NCI-H510A (cell line): Measurements from ENCODE around the gene CTTNBP2.

Experiments used
- DNase-seq: peaks from one replicate; lab custom pipeline; 2025; lab: John Stamatoyannopoulos, UW

CTTNBP2 gene, protein sequence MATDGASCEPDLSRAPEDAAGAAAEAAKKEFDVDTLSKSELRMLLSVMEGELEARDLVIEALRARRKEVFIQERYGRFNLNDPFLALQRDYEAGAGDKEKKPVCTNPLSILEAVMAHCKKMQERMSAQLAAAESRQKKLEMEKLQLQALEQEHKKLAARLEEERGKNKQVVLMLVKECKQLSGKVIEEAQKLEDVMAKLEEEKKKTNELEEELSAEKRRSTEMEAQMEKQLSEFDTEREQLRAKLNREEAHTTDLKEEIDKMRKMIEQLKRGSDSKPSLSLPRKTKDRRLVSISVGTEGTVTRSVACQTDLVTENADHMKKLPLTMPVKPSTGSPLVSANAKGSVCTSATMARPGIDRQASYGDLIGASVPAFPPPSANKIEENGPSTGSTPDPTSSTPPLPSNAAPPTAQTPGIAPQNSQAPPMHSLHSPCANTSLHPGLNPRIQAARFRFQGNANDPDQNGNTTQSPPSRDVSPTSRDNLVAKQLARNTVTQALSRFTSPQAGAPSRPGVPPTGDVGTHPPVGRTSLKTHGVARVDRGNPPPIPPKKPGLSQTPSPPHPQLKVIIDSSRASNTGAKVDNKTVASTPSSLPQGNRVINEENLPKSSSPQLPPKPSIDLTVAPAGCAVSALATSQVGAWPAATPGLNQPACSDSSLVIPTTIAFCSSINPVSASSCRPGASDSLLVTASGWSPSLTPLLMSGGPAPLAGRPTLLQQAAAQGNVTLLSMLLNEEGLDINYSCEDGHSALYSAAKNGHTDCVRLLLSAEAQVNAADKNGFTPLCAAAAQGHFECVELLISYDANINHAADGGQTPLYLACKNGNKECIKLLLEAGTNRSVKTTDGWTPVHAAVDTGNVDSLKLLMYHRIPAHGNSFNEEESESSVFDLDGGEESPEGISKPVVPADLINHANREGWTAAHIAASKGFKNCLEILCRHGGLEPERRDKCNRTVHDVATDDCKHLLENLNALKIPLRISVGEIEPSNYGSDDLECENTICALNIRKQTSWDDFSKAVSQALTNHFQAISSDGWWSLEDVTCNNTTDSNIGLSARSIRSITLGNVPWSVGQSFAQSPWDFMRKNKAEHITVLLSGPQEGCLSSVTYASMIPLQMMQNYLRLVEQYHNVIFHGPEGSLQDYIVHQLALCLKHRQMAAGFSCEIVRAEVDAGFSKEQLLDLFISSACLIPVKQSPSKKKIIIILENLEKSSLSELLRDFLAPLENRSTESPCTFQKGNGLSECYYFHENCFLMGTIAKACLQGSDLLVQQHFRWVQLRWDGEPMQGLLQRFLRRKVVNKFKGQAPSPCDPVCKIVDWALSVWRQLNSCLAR (N-terminal part only)

DNA sequence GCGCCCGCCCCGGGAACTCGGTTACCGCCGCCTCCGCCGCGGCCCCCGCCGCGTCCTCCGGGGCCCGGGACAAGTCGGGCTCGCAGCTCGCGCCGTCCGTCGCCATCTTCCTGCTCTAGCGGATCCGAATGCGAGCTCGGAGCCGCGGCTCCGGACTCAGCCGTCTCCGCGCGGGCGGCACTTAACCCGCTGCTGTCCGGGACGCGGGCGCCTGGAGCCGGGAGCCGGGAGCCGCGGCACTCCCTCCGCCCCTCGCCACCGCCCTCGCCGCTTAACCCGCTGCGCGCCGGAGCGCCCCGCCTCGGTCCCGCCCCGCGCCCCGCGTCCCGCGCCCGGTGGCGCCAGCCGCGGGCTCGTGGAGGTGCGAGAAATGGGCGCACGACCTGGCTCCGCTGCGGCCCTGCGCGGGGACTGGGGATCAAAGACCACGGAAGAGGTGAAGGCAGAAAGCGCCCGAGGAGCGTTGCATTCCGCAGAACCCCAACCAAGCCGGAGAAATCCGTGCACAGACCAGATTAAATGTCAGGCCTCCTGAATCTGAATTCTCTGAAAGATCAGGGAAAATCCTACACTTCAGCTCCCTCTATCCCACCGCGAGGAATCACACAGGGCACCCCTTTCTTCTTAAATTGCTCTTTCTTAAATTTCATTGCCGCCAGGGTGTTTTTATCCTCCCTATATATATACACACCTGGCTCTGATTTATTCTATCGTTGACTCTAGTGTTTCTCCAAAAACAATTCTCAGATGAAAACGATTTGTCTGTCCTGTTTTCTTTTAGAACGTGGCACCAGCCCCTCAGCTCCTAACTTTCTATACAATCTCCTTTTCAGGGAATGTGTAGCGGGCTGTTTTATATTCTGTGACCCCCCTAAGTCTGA lies at the start of gene CTTNBP2:
TSS of gene CTTNBP2 (minus strand) at position 132 of the 881 bp plus-strand sequence. CDS start at position 106, 26 bp downstream.
- DNase-seq = peak; percentile 41

DNA sequence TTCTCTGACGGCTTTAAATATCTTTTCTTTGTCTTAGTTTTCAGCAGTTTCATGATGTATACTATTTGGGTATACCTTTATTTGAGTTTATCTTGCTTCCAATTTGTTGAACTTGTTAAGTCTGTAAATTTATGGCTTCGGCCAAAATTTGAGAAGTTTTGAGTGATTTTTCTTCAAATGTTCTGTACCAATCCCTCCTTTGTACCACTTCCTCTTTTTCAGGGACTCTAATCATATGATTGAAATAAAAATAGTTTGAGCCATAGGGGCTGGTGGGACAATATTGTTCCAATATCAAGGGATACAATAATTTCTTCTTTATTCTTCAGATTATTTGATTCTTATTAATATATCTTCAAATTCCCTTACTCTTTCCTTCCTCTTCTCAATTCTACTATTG lies 43.1 kb upstream of the CTTNBP2 start:
- DNase-seq = no peak

DNA sequence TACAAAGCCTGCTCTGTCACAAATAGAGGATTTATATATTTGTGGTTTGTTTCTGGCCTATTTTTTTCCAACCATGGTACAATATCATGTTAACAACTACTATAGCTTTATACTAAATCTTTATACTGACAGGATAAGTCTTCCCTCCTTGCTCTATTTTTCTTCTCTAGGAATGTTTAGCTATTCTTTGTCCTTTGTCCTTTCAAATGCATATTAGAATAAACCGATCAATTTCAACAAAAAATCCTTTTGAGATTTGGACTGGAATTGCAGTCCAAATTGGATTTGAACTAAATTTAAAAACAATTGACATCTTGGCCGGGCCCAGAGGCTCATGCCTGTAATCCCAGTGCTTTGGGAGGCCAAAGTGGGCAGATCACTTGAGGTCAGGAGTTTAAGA lies 39.2 kb upstream of the CTTNBP2 start:
- DNase-seq = no peak

DNA sequence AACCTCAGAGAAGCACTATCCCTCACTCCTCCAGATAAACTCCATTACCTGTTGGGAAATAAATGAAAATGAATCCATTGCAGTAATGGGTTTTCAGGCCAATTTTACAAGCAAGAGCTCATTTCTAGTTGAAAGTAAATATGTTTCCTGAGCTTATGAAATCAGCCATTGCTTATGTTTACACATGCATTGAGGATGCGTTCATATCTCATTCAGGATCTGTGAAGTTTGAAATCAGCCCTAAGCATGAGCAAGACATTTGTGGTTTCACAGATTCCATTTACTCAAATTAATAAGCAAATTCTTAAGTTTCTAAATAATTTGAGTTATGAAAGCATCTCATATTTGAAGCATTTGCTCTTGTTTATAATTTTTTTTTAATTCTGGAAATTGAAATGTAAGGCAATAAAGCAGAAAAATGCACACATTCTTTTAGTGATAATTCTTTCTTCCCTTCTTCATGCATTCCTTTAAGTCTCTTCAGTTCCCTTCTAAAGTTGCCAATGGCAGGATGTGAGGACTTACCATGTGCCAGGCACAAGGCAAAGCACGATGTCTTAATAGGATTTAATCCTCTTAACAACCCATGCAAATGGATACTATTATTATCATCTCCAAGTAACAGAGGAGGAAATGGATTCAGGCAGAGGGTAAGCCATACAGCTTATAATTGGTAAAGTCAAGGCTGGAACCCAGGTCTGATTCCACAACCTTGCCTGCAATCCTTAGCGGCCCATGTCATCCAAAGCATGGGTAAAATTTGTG lies 35.0 kb upstream of the CTTNBP2 start:
- no peak for DNase-seq

DNA sequence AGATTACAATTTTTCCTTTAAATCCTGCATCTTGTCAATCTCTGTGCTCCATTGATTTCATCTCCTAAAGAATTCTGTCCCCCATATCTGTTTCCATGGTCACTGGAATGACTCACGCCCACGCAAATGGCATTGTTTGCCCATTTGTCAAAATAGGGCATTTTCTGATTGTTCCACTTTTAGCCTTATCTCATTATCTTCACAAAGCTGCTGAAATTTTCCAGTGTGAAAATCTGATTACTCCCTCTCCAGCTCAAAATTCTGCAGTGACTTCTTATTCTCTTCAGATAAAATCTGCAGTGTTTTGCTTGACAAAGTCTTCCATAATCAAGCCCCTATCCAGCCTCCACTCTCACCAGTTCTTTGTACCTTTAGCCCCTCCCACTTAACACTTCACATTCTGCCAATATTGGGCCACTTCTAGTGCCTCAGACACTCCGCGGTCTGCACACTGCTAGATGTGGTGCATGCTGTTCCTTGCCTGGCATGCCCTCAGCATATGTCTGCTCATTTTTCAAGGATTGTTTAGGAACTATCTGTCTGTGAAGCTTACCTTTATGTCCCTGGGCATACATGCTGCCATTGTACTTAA lies 33.9 kb upstream of the CTTNBP2 start:
- DNase-seq = no peak

DNA sequence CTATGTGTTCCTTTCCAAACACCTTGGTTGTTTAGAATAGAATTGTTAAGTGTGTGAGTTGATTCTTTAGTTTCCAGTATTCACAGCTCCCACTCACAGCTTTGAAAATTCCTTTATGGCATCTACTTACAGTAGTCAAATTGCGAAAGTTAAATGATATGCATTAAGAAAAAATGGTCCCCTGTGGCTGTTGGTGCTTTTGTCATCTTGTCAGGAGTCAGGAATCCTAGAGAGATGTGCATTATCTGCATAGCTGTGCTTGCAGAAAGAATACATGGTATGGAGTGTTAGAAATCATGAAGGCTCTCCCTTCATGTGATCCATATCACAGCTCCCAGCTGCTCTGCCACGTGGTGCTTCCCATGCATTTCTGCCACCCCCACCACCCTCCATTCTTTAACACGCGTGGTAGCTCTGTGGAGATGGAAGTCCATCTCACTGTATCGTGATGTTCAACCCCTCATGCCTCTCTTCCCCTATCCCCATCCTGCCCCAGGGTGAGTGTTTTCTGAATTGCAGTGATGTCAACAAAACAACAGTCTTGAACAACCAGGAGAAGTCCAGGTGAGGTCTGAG lies 29.2 kb upstream of the CTTNBP2 start:
- no peak for DNase-seq

DNA sequence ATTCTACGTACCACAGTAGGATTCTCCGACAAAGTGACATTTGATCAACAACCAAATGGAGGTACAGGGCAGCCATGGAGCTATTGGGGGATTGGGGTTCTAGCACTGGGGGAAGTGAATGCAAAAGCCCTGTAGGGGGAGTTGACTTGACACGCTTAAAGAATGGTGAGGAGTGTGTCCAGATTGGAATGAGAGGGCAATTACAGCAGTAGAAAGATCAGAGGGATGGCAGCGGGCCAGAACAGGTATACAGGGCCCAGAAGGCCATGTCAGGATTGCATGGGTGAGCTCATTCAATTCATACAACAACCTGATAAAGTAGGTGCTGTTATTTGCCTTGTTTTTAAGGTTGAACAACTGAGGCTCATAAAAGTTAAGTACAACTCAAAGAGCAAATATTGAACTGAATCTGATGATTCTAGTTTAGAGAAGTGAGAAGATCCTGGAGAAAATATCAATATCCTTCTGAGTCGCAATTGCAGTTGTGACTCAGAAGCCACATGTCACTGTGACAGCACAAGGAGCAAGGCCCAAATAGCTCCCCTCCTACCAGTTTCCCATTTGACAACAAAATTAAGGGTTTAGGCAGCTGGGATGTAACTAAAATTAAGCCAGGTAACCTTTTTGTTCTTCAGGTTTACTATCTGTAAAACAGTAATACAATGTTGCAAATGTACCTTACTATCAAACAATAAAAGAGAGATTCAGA lies 28.0 kb upstream of the CTTNBP2 start:
- peak; percentile 66 for DNase-seq

DNA sequence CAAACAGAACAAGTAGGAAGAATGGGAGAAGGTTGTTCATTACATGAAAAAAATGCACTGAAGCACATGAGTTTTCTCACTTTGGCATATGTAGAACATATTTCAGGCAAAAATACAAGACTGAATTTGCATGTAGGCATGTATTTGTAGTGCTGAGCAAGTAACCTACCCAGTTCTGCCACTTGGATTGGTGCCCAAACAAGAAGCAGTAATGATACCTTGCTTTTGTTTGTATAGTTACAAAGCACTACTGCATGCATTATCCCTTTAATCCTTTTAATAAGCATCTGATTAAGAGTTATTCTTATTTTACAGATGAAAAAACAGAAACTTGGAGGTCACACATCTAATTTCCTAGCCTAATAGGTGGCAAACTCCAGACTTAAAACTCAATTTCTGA lies 23.1 kb upstream of the CTTNBP2 start:
- DNase-seq = no peak

DNA sequence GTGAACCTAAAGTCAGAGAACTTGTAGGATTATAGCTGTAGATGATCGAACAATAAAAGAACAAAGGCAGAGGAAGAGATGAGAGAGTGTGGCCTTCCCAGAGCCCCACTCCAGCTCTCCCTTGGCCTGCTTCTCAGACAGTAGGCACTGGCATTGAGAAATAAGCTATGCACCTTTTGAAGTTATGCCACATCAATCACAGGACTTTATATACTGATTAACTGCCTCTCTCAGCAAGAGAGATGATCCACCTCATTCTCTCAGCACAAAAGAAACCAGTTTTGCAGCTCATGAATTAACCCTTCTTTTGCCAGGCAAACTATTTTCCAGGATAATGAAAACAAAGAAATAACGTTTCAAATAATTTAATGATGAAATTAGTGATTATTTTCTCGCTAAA lies 22.0 kb upstream of the CTTNBP2 start:
- no peak for DNase-seq

DNA sequence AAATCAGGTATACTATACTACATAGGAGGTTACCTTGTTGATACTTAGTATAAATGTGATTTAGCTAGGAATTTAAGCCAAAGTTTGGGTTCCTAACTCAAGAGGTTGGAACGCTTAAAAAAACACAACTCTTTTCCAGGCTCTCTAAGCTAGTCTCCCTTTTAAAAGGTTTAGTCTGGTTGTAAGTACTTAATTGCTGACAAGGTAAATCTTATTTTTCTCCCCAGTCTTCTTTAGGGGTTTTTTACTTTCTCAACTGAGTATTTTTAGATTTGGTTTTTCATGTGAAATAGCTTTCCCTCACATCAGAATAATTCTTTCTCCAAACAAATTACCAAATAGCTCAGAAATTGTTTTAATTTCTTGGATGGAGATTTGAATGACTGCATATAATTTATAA lies 20.8 kb upstream of the CTTNBP2 start:
- no peak for DNase-seq

DNA sequence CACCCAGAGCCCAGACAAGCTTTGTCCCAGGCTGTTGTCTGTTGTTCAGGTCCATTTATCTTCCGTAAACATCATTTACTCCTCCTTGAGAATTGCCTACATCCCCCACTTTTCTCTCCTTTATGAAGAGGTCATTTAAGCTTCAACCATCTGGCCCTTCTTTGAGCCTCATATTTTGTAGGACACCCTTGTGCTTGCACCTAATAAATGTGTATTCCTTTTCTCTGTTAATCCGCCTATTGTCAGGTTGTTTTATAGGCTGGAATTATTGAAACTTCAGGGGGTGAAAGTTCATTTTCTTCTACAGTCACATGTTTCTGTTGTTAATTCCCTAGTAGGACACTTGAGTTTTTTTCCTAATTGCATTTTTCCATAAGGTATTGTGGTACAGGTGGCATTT lies 19.6 kb upstream of the CTTNBP2 start:
- DNase-seq = no peak

DNA sequence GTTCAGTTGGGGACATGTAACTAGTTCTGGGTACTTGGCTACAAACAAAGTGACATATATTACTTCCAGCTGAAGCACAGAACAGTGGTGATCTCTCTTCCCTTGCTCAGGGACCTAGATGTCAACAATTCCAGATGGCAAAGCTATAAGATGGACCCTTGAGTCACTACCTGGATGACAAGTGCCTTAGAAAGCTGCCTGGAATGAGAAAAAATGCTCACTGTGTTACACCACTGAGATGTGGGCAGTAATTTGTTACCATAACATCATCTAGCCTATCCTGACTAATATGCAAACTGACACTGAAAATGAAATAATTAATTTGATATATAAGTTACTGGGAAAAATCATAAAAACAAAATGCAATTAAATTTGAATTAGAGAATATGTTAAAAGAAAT lies 16.4 kb upstream of the CTTNBP2 start:
- no peak for DNase-seq

DNA sequence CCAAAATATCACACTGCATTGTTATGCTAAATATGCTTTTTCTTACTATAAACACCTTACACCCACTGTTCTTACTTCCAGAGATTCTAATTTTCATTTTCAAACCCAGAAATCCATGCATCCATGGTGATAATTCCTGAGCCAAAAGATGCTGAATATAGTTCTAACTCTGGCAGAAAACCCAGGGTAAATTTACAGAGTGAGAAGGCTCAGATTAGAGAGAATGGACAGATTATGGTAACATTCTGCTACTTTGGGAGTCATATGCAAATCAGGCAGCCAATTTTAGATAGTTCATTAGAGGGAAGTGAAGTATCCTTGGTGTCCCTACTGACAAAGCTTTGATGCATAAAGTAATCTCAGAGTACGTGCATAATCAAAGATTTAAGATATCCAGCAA lies 15.4 kb upstream of the CTTNBP2 start:
- no peak for DNase-seq

DNA sequence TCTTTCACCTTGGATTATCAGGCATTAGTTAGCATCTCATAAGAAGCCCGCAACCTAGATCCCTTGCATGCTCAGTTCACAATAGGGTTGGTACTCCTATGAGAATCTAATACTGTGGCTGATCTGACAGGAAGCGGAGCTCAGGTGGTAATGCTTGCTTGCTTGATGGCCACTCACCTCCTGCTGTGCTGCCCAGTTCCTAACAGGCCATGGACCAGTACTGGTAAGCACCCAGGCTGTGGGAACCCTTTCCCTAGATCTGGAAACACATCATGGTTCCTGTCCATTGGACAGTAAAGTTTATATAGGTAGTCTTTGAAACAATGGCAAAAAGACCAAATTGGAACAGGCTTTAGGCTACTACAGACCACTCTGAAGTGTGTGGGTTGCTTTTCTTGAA lies 9.4 kb upstream of the CTTNBP2 start:
- DNase-seq = no peak

DNA sequence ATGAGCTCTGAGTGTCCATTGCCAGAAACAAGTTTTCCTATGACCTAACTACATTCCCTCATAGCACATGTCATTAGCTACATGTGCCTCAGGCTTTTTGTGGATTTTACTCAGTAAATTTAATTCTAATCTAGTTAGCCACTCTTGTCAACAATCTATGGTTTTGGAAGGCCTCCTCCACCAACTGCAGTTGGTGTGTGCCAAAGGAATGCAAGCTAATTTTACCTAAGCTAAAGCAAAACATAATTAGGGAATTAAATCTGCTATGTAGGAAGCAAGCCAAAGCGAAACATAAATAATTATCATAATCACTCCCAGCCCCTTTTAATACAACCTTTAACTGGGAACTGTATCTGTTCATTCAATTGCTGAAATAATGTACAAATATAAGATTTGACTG lies 3.5 kb upstream of the CTTNBP2 start:
- no peak for DNase-seq

DNA sequence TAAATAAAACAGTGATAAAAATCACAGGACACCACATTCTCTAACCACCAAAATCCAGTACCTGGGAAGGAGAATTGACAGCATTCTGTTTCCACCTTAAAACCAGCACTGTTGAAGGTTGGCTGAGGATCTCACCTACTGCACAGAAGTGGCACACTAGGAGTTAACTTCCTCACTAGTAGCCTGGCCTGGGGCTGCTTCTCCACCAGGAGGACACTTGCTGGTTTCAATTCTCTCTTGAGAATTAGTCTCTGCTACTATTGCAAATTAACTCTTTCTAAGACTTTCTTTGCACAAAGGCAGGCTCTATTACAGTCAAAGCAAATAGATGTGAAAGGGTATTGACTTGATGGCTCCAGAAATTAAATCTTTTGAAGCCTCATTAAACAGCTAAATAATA lies 2.3 kb upstream of the CTTNBP2 start:
- DNase-seq = no peak

DNA sequence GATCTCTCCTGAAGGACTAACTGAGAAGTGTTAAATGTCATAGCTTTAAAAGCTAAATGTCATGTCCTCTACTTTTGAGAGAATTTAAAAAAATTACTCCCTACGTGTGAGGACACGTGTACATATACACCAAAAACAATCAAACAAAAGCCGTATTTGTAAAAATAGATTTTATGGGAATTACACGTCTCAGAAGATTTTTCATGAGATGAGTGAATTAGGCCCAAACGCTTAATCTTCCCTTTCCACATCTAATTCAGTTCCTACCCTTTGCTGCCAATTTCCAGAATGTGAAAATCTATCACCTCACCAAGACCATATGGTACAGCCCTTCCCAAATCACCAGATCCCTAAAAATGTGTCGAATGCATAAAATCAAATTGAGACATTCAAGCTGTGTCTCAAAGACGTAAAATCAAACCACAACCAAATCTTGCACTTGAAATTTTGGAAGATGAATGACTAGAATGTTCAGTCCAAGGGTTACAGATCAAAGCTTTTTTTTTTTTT lies 1.0 kb upstream of the CTTNBP2 start:
- no peak for DNase-seq

DNA sequence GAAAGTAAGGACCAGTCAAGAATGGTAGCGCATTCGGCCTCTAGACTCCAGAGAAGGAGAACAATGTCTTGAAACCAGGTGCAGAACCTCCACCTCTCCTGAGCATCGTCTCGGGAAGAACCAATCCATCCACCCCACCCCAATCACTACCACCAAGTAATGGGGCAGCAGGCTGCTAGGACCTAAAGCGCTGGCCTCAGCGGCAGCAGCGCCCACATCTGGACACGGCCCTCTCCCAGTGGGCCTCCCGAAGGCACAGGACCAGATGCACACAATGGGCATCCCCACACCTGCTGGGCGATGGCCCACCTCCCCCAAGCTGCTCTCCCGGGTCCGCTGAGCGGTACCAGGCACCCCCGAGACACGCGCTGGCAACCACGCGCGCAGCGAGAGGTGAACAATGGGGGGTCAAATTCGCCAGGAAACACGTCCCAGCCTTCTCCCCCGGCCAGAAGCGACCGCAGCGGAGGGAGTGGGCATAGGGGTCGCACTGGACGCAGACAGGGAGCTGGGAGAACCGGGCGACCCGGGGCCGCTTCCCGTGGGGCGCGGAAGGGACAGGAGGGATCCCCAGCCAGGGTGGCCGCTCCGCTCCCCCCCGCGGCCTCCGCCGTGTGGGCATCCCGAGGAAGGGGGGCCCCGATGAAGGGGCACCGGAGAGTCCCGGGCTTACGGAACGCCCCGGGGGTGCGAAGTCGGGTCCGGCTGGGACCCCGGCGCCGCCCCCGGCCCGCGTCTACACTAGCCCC lies 506 bp downstream of the CTTNBP2 start:
- DNase-seq = no peak
